GM12878 (cell line): ENCODE data around the gene TADA2A. TPM values are rescaled to one million over a fixed set of nuclear protein-coding genes. Genes with fewer than 3 reads are reported as not detected.
A peak's percentile ranks its signal among the peaks of the same experiment; 100 is the strongest.

Experiments
- IKZF2 ChIP-seq, 2 experiments: fragments of 450-650 bp; IDR thresholded peaks; 2 replicates each; pipeline ENCODE4 v1.6.1; 2017; ENCODE audit warnings: mild to moderate bottlenecking in 2 of 2, moderate library complexity in 2 of 2
- IRF4 ChIP-seq: IDR thresholded peaks from 2 replicates; pipeline ENCODE4 v1.6.1; 2011; ENCODE audit warnings: low read depth, low read length
- MEF2B ChIP-seq: fragments of 450-650 bp; IDR thresholded peaks from 2 replicates; pipeline ENCODE4 v1.6.1; 2018; ENCODE audit warnings: mild to moderate bottlenecking, moderate library complexity; ENCODE audit not compliant: partially characterized antibody, poor library complexity, severe bottlenecking
- RUNX3 ChIP-seq: IDR thresholded peaks from 2 replicates; pipeline ENCODE4 v1.6.1; 2012; ENCODE audit warnings: low read length, inconsistent platforms
- SPI1 ChIP-seq: IDR thresholded peaks from 2 replicates; pipeline ENCODE4 v1.6.1; 2011; ENCODE audit warnings: low read depth, mild to moderate bottlenecking, low read length, moderate library complexity, borderline replicate concordance; ENCODE audit not compliant: insufficient read depth
- TARDBP ChIP-seq: IDR thresholded peaks from 2 replicates; pipeline ENCODE4 v1.6.1; 2016; ENCODE audit warnings: borderline replicate concordance
- polyA plus RNA-seq, 11 experiments: library from polyadenylated mRNA; depleted of rRNA in 4 of 11; unstranded in 6 of 11; stranded (reverse) in 5 of 11; fragments of >200 nt; fragmentation: Nextera tagmentation in 4 of 11; fragmentation: Illumina TruSeq in 1 of 11; extraction: Ambion mirVana in 4 of 11; extraction: Trizol in 1 of 11; gene quantifications; 1 replicate in 1 of 11; 2 replicates in 10 of 11; pipeline versions ENCODE4 v1.2.1 to v1.2.3, GENCODE V29; 2011 to 2016; ENCODE audit warnings: inconsistent platforms in 2 of 11, missing spikeins in 2 of 11, low read depth in 1 of 11
- total RNA-seq, 4 experiments: library from RNA; depleted of rRNA in 3 of 4; stranded (reverse); fragments of >200 nt in 3 of 4; fragmentation: Illumina TruSeq in 1 of 4; extraction: Trizol in 1 of 4; gene quantifications; 2 replicates each; pipeline versions ENCODE4 v1.2.1 to v1.2.3, GENCODE V29; 2013 to 2021
- TF ChIP-seq, protein P1 (sequence below): fragments of 450-650 bp; IDR thresholded peaks from 2 replicates; pipeline ENCODE4 v1.6.1; 2018; ENCODE audit warnings: mild to moderate bottlenecking, low read depth, moderate library complexity; ENCODE audit not compliant: partially characterized antibody
- TF ChIP-seq, protein P2 (sequence below), 3 experiments: IDR thresholded peaks in 2 of 3; conservative IDR thresholded peaks in 1 of 3; 2 replicates each; pipeline ENCODE4 v1.5.1; 2011; ENCODE audit warnings: low read depth in 3 of 3, low read length in 3 of 3, mild to moderate bottlenecking in 3 of 3, control low read depth in 2 of 3, moderate library complexity in 2 of 3, inconsistent platforms in 1 of 3, mixed read lengths in 1 of 3; ENCODE audit not compliant: control insufficient read depth in 2 of 3, insufficient read depth in 1 of 3; ENCODE audit errors: extremely low read depth in 1 of 3

Gene TADA2A
- total and polyA plus RNA-seq, 10 of the 15 experiments (the other 5 are each of a cell fraction or from before 2014, with no cell fraction given), result 19.6 to 43.8 (median 34.1) TPM

DNA sequence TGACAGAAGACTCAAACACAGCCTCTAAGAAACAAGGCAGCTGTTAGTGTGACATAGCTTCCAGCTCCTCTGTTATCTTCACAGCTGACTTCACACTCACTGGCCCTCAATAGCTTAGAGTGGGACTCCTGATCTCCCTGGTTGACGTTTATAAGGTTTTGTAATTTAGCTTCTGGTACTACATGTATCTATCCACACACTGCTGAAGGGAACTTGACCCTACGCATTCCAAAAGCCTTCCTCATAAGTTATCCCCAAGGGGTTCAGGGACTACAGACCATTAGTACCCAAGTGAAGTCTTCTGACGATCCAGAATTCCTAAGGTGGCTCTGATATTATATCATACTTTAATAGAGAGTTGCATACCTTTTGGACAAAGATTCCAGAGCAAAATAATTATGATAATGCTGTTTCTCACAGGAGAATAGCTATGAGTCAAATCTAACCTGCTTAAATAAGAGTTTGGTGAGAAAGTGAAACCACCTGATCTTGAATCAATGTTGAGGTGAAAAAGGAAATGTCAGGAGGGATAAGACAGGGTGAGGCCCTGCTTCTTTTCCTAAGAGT is 14.6 kb upstream of the TADA2A start (continued):
- TF ChIP-seq, protein P1, sequence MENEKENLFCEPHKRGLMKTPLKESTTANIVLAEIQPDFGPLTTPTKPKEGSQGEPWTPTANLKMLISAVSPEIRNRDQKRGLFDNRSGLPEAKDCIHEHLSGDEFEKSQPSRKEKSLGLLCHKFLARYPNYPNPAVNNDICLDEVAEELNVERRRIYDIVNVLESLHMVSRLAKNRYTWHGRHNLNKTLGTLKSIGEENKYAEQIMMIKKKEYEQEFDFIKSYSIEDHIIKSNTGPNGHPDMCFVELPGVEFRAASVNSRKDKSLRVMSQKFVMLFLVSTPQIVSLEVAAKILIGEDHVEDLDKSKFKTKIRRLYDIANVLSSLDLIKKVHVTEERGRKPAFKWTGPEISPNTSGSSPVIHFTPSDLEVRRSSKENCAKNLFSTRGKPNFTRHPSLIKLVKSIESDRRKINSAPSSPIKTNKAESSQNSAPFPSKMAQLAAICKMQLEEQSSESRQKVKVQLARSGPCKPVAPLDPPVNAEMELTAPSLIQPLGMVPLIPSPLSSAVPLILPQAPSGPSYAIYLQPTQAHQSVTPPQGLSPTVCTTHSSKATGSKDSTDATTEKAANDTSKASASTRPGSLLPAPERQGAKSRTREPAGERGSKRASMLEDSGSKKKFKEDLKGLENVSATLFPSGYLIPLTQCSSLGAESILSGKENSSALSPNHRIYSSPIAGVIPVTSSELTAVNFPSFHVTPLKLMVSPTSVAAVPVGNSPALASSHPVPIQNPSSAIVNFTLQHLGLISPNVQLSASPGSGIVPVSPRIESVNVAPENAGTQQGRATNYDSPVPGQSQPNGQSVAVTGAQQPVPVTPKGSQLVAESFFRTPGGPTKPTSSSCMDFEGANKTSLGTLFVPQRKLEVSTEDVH, result no peak
- peak; percentile 73 for TF ChIP-seq MEF2B
- no peak for TF ChIP-seq TARDBP
- TF ChIP-seq, protein P2, sequence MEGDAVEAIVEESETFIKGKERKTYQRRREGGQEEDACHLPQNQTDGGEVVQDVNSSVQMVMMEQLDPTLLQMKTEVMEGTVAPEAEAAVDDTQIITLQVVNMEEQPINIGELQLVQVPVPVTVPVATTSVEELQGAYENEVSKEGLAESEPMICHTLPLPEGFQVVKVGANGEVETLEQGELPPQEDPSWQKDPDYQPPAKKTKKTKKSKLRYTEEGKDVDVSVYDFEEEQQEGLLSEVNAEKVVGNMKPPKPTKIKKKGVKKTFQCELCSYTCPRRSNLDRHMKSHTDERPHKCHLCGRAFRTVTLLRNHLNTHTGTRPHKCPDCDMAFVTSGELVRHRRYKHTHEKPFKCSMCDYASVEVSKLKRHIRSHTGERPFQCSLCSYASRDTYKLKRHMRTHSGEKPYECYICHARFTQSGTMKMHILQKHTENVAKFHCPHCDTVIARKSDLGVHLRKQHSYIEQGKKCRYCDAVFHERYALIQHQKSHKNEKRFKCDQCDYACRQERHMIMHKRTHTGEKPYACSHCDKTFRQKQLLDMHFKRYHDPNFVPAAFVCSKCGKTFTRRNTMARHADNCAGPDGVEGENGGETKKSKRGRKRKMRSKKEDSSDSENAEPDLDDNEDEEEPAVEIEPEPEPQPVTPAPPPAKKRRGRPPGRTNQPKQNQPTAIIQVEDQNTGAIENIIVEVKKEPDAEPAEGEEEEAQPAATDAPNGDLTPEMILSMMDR (IDR thresholded peaks at IDR 0.05 in 2 of 3, conservative IDR thresholded peaks at IDR 0.05 in 1 of 3; ENCODE audit: control insufficient read depth in 2 of 3, extremely low read depth in 1 of 3, insufficient read depth in 1 of 3, low read depth in 3 of 3, low read length in 3 of 3), result no peak
- TF ChIP-seq SPI1, result no peak
- peak; percentile 79 for TF ChIP-seq RUNX3
- TF ChIP-seq IRF4, result peak; percentile 77
- TF ChIP-seq IKZF2 (IDR thresholded peaks at IDR 0.05), result peak; percentile 84; a peak in 3 of 4 replicates
